WTC11 (cell line): Measurements from ENCODE around the gene LPAR3. TPM values are rescaled to one million over a fixed set of nuclear protein-coding genes. Genes with fewer than 3 reads are reported as not detected.

Experiments
- ATAC-seq: fragments of 200-7000 bp; cut with Tn5 transposase; 2 replicates; pipeline ENCODE4 v1.10.0; 2021; ENCODE audit warnings: mild to moderate bottlenecking, moderate library complexity
- CTCF ChIA-PET: fragments of 300-600 bp; sonication (Branson Sonifier 250); formaldehyde crosslinking; loops from one replicate; lab custom pipeline; 2021; ENCODE audit warnings: antibody characterized with exemption; lab: Charles Lee
- POLR2A ChIA-PET: fragments of 350-600 bp; sonication (Branson Sonifier 250); formaldehyde crosslinking; loops from one replicate; lab custom pipeline; 2021; ENCODE audit warnings: antibody characterized with exemption; lab: Charles Lee
- DNase-seq: peaks from one replicate; pipeline ENCODE4 v3.0.0; 2021; ENCODE audit warnings: low spot score
- H3K27ac Mint-ChIP-seq: 2 replicates; pipeline ENCODE4 v1.8.0; 2021; ENCODE audit warnings: mixed read lengths
- H3K27me3 Mint-ChIP-seq: 2 replicates; pipeline ENCODE4 v1.8.0; 2021; ENCODE audit warnings: low read depth, mild to moderate bottlenecking, moderate library complexity, mixed read lengths
- H3K36me3 Mint-ChIP-seq: 2 replicates; pipeline ENCODE4 v1.8.0; 2021; ENCODE audit warnings: mixed read lengths
- H3K4me1 Mint-ChIP-seq: 2 replicates; pipeline ENCODE4 v1.8.0; 2022; ENCODE audit warnings: mixed read lengths
- H3K4me3 Mint-ChIP-seq: 2 replicates; pipeline ENCODE4 v1.8.0; 2021; ENCODE audit warnings: mild to moderate bottlenecking, moderate library complexity, mixed read lengths
- H3K9me3 Mint-ChIP-seq: 2 replicates; pipeline ENCODE4 v1.8.0; 2021; ENCODE audit warnings: mixed read lengths
- CTCF ChIP-seq: fragments of 200-600 bp; IDR thresholded peaks from 2 replicates; pipeline ENCODE4 v1.8.0; 2022; ENCODE audit warnings: antibody characterized with exemption
- E2F1 ChIP-seq: sonication (generic); formaldehyde crosslinking; IDR thresholded peaks from 2 replicates; pipeline ENCODE4 v1.8.0; 2022; ENCODE audit warnings: mild to moderate bottlenecking, missing genetic modification reagents
- ETV6 ChIP-seq: sonication (generic); formaldehyde crosslinking; IDR thresholded peaks from 2 replicates; pipeline ENCODE4 v1.8.1; 2022; ENCODE audit warnings: mild to moderate bottlenecking, missing genetic modification reagents
- FOXJ3 ChIP-seq: sonication (generic); formaldehyde crosslinking; IDR thresholded peaks from 2 replicates; pipeline ENCODE4 v1.9.0; 2021; ENCODE audit warnings: missing genetic modification reagents, mild to moderate bottlenecking, borderline replicate concordance
- FOXP1 ChIP-seq: sonication (generic); formaldehyde crosslinking; IDR thresholded peaks from 2 replicates; pipeline ENCODE4 v1.8.0; 2022; ENCODE audit warnings: missing genetic modification reagents, mild to moderate bottlenecking, moderate library complexity, borderline replicate concordance
- GTF2I ChIP-seq: fragments of 250-450 bp; sonication (Bioruptor Pico); conservative IDR thresholded peaks from 2 replicates; pipeline ENCODE4 v1.4.0; 2021; ENCODE audit warnings: mild to moderate bottlenecking
- IRF2 ChIP-seq: sonication (generic); formaldehyde crosslinking; IDR thresholded peaks from 2 replicates; pipeline ENCODE4 v1.8.0; 2022; ENCODE audit warnings: low read depth, missing genetic modification reagents, borderline replicate concordance
- MLX ChIP-seq: sonication (generic); formaldehyde crosslinking; IDR thresholded peaks from 2 replicates; pipeline ENCODE4 v1.8.1; 2023; ENCODE audit warnings: mild to moderate bottlenecking, missing genetic modification reagents, moderate library complexity
- NR2C2 ChIP-seq: sonication (generic); formaldehyde crosslinking; IDR thresholded peaks from 2 replicates; pipeline ENCODE4 v1.8.0; 2022; ENCODE audit warnings: mild to moderate bottlenecking, missing genetic modification reagents
- RELA ChIP-seq: sonication (generic); formaldehyde crosslinking; IDR thresholded peaks from 2 replicates; pipeline ENCODE4 v1.8.1; 2022; ENCODE audit warnings: missing genetic modification reagents, mild to moderate bottlenecking, borderline replicate concordance
- SMAD3 ChIP-seq: sonication (generic); formaldehyde crosslinking; IDR thresholded peaks from 2 replicates; pipeline ENCODE4 v1.8.0; 2022; ENCODE audit warnings: missing genetic modification reagents, mild to moderate bottlenecking, borderline replicate concordance
- SOX15 ChIP-seq: fragments of 250-450 bp; sonication (Bioruptor Pico); IDR thresholded peaks from 2 replicates; pipeline ENCODE4 v1.9.0; 2021; ENCODE audit warnings: mild to moderate bottlenecking
- TEAD4 ChIP-seq: sonication (generic); formaldehyde crosslinking; IDR thresholded peaks from 2 replicates; pipeline ENCODE4 v1.8.0; 2022; ENCODE audit warnings: mild to moderate bottlenecking, missing genetic modification reagents
- USF2 ChIP-seq: sonication (generic); formaldehyde crosslinking; IDR thresholded peaks from 2 replicates; pipeline ENCODE4 v1.8.1; 2023; ENCODE audit warnings: mild to moderate bottlenecking, missing genetic modification reagents, moderate library complexity
- ZNF121 ChIP-seq: sonication (generic); formaldehyde crosslinking; IDR thresholded peaks from 2 replicates; pipeline ENCODE4 v1.8.0; 2023; ENCODE audit warnings: missing genetic modification reagents
- ZNF423 ChIP-seq: fragments of 250-450 bp; sonication (Bioruptor Pico); IDR thresholded peaks from 2 replicates; pipeline ENCODE4 v2.1.2; 2022; ENCODE audit warnings: mild to moderate bottlenecking, moderate library complexity
- ZNF425 ChIP-seq: fragments of 250-450 bp; sonication (Bioruptor Pico); conservative IDR thresholded peaks from 2 replicates; pipeline ENCODE4 v1.9.0; 2021; ENCODE audit warnings: mild to moderate bottlenecking
- ZNF671 ChIP-seq: fragments of 250-450 bp; sonication (Bioruptor Pico); IDR thresholded peaks from 2 replicates; pipeline ENCODE4 v1.8.0; 2021; ENCODE audit warnings: mild to moderate bottlenecking
- total RNA-seq: library from RNA; stranded (reverse); gene quantifications from 3 replicates; pipeline ENCODE4 v1.2.3, GENCODE V29; 2021
- TF ChIP-seq, protein P1 (sequence below): sonication (generic); formaldehyde crosslinking; IDR thresholded peaks from 2 replicates; pipeline ENCODE4 v1.8.1; 2022; ENCODE audit warnings: low read depth, mild to moderate bottlenecking, moderate library complexity, missing genetic modification reagents, borderline replicate concordance
- TF ChIP-seq, protein P2 (sequence below): sonication (generic); formaldehyde crosslinking; IDR thresholded peaks from 2 replicates; pipeline ENCODE4 v1.8.0; 2022; ENCODE audit warnings: mild to moderate bottlenecking, missing genetic modification reagents
- TF ChIP-seq, protein P3 (sequence below): fragments of 250-450 bp; sonication (Bioruptor Pico); IDR thresholded peaks from 2 replicates; pipeline ENCODE4 v1.9.0; 2021; ENCODE audit warnings: mild to moderate bottlenecking
- TF ChIP-seq, protein P4 (sequence below): sonication (generic); formaldehyde crosslinking; IDR thresholded peaks from 2 replicates; pipeline ENCODE4 v1.8.0; 2023; ENCODE audit warnings: missing genetic modification reagents

The LPAR3 gene
- total RNA-seq, 1 experiment from 2014 or later: 33.3 TPM

GRCh38 chr1:84771895-84772294 lies 121.1 kb downstream of the LPAR3 start (continued):
- TF ChIP-seq TEAD4 (no peak), IRF2 (CRISPR knock-in tag) (no peak), SMAD3 (no peak), ZNF425 (CRISPR knock-in tag) (no peak), ZNF121 (CRISPR knock-in tag) (no peak), GTF2I (no peak)
- TF ChIP-seq, protein P1, sequence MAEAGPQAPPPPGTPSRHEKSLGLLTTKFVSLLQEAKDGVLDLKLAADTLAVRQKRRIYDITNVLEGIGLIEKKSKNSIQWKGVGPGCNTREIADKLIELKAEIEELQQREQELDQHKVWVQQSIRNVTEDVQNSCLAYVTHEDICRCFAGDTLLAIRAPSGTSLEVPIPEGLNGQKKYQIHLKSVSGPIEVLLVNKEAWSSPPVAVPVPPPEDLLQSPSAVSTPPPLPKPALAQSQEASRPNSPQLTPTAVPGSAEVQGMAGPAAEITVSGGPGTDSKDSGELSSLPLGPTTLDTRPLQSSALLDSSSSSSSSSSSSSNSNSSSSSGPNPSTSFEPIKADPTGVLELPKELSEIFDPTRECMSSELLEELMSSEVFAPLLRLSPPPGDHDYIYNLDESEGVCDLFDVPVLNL (CRISPR knock-in tag): no peak
- TF ChIP-seq, all 79 proteins: peak for 0

- DNase-seq: no peak
- POLR2A ChIA-PET: no interaction called here
- CTCF ChIA-PET: interaction anchor here (1.4 to 1.6 kb wide), 2 partner anchors 17 to 46 kb away, joined by 3 read pairs; no protein-coding TSS in a partner anchor
- Mint-ChIP-seq H3K9me3 (no peaks in the 10 kb centered on the region), H3K4me3 (no peak overlapping the region), H3K27ac (no peak overlapping the region), H3K4me1 (peaks cover 15% of the 10 kb centered on the region; the same call in 1 of the 2 replicates), H3K27me3 (peaks cover 2% of the 10 kb centered on the region; the same call in 1 of the 2 replicates), H3K36me3 (0 out of 2 replicates have a peak, but pooled peaks cover 3% of the 10 kb centered on the region)
- ATAC-seq: no peak
- no peak for TF ChIP-seq RELA
- no peak for TF ChIP-seq SOX15 (CRISPR knock-in tag)
- no peak for TF ChIP-seq ETV6
- no peak for TF ChIP-seq E2F1 (CRISPR knock-in tag)
- TF ChIP-seq FOXJ3: no peak
- TF ChIP-seq, protein P2, sequence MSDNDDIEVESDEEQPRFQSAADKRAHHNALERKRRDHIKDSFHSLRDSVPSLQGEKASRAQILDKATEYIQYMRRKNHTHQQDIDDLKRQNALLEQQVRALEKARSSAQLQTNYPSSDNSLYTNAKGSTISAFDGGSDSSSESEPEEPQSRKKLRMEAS: no peak
- no peak for TF ChIP-seq FOXP1 (CRISPR knock-in tag)
- no peak for TF ChIP-seq MLX
- TF ChIP-seq USF2 (CRISPR knock-in tag): no peak
- TF ChIP-seq, protein P3, sequence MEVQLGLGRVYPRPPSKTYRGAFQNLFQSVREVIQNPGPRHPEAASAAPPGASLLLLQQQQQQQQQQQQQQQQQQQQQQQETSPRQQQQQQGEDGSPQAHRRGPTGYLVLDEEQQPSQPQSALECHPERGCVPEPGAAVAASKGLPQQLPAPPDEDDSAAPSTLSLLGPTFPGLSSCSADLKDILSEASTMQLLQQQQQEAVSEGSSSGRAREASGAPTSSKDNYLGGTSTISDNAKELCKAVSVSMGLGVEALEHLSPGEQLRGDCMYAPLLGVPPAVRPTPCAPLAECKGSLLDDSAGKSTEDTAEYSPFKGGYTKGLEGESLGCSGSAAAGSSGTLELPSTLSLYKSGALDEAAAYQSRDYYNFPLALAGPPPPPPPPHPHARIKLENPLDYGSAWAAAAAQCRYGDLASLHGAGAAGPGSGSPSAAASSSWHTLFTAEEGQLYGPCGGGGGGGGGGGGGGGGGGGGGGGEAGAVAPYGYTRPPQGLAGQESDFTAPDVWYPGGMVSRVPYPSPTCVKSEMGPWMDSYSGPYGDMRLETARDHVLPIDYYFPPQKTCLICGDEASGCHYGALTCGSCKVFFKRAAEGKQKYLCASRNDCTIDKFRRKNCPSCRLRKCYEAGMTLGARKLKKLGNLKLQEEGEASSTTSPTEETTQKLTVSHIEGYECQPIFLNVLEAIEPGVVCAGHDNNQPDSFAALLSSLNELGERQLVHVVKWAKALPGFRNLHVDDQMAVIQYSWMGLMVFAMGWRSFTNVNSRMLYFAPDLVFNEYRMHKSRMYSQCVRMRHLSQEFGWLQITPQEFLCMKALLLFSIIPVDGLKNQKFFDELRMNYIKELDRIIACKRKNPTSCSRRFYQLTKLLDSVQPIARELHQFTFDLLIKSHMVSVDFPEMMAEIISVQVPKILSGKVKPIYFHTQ: no peak
- TF ChIP-seq, protein P4, sequence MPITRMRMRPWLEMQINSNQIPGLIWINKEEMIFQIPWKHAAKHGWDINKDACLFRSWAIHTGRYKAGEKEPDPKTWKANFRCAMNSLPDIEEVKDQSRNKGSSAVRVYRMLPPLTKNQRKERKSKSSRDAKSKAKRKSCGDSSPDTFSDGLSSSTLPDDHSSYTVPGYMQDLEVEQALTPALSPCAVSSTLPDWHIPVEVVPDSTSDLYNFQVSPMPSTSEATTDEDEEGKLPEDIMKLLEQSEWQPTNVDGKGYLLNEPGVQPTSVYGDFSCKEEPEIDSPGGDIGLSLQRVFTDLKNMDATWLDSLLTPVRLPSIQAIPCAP (CRISPR knock-in tag): no peak
- no peak for TF ChIP-seq ZNF671 (CRISPR knock-in tag)
- TF ChIP-seq CTCF: no peak
- no peak for TF ChIP-seq ZNF121 (CRISPR knock-in tag)
- no peak for TF ChIP-seq NR2C2
- no peak for TF ChIP-seq ZNF423 (CRISPR knock-in tag)
Observed at GRCh38 chr1:84770481-84770880, 122.5 kb downstream of the LPAR3 start.
